HT-29 (cell line): ENCODE results near the gene GAP43. TPM values are rescaled to one million over a fixed set of nuclear protein-coding genes. Genes with fewer than 3 reads are reported as not detected.

Source experiments
- DNase-seq: peaks from one replicate; pipeline ENCODE4 v3.0.0-alpha.2; 2015; ENCODE audit warnings: low spot score
- total RNA-seq: library from RNA; depleted of rRNA; stranded (reverse); fragments of >200 nt; shearing (Covaris generic); gene quantifications from 2 replicates; pipeline ENCODE4 v1.2.3, GENCODE V29; 2014; rRNA removed

The GAP43 gene
- not detected in 2 replicates for total RNA-seq

GRCh38 chr3:115623044-115623868 is at the start of gene GAP43:
Gene GAP43 (plus strand): TSS chr3:115623510. CDS start chr3:115623690, 180 bp downstream.
- no peak for DNase-seq

GRCh38 chr3:115576325-115576875 is 46.9 kb upstream of the GAP43 start:
- DNase-seq = no peak

GRCh38 chr3:115577000-115577399 is 46.3 kb upstream of the GAP43 start:
- DNase-seq = no peak

GRCh38 chr3:115578331-115578730 is 45.0 kb upstream of the GAP43 start:
- no peak for DNase-seq

- no peak for DNase-seq
Observed at GRCh38 chr3:115580566-115580965, 42.7 kb upstream of the GAP43 start.

- DNase-seq = no peak
Observed at GRCh38 chr3:115581362-115582135, 41.8 kb upstream of the GAP43 start.

GRCh38 chr3:115588201-115589115 is 34.9 kb upstream of the GAP43 start:
- no peak for DNase-seq

- DNase-seq = no peak
Observed at GRCh38 chr3:115590873-115591272, 32.4 kb upstream of the GAP43 start.

- DNase-seq = no peak
Observed at GRCh38 chr3:115595611-115596275, 27.6 kb upstream of the GAP43 start.

- DNase-seq = no peak
Observed at GRCh38 chr3:115598216-115598615, 25.1 kb upstream of the GAP43 start.

GRCh38 chr3:115602194-115602593 is 21.1 kb upstream of the GAP43 start:
- no peak for DNase-seq

- no peak for DNase-seq
Observed at GRCh38 chr3:115611630-115612029, 11.7 kb upstream of the GAP43 start.

GRCh38 chr3:115615001-115615814 is 8.1 kb upstream of the GAP43 start:
- peak; percentile 30 for DNase-seq

- no peak for DNase-seq
Observed at GRCh38 chr3:115616461-115616860, 6.8 kb upstream of the GAP43 start.

GRCh38 chr3:115617591-115617990 is 5.7 kb upstream of the GAP43 start:
- no peak for DNase-seq

- no peak for DNase-seq
Observed at GRCh38 chr3:115624029-115624741, 875 bp downstream of the GAP43 start.

- no peak for DNase-seq
Observed at GRCh38 chr3:115624901-115625300, 1.6 kb downstream of the GAP43 start.

- DNase-seq = no peak
Observed at GRCh38 chr3:115626006-115626409, 2.7 kb downstream of the GAP43 start.

- no peak for DNase-seq
Observed at GRCh38 chr3:115626721-115627120, 3.4 kb downstream of the GAP43 start.
